SH-SY5Y (cell line): Measurements from ENCODE around the gene NPAT.

Experiments used
- GATA2 ChIP-seq: IDR thresholded peaks from 2 replicates; pipeline ENCODE4 v1.6.1; 2011; ENCODE audit warnings: mild to moderate bottlenecking, low read depth, low read length
- GATA3 ChIP-seq: IDR thresholded peaks from 2 replicates; pipeline ENCODE4 v1.6.1; 2011; ENCODE audit warnings: low read depth, mild to moderate bottlenecking, low read length, moderate library complexity

DNA sequence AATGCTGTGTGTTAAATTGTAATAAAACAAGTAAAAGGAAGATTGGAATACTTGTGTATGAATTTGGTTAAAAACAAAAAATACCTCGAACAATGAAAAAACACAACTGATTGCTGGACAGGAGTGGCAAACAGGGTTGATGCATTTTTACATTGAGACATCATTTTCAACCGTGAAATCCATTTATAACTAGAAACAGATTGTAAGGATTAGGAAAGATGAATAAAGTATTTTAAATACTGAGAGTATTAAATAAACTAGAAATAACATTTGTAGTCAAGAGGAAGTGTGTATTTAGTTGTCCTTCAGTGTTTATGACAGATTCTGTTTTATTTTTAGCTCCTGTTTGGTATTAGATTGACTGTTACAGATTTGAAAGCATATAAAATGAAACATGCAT is 5.8 kb upstream of the NPAT start:
- no peak for TF ChIP-seq GATA3
- no peak for TF ChIP-seq GATA2
